ENCODE data around the gene PXYLP1.

Gene PXYLP1

GRCh38 chr3:141280690-141281089 lies 49.1 kb downstream of the PXYLP1 start:
- Histone ChIP-seq H3K9ac (no peak overlapping the region), H3K9me3 (ENCODE audit: control insufficient read depth, low read length) (no peaks in the 10 kb centered on the region), H3K4me2 (ENCODE audit: low read length) (no peak overlapping the region), H3K4me3 (ENCODE audit: low read depth, low read length) (no peak overlapping the region), H2AFZ (no peak overlapping the region), H3K27me3 (ENCODE audit: control insufficient read depth, insufficient read depth, low read length) (no peaks in the 10 kb centered on the region), H3K36me3 (ENCODE audit: control insufficient read depth, insufficient read depth, low read length) (no peaks in the 10 kb centered on the region), H3K27ac (no peak overlapping the region), H3K4me1 (peaks cover 24% of the 10 kb centered on the region), H3K79me2 (peaks cover 2% of the 10 kb centered on the region)
- no peak for TF ChIP-seq CTCF (IDR thresholded peaks at IDR 0.05)

- TF ChIP-seq CTCF (IDR thresholded peaks at IDR 0.05): no peak
- H3K4me1 ChIP-seq: no peaks in the 10 kb centered on the region
- no peak overlapping the region for H3K9ac ChIP-seq
- H3K4me3 ChIP-seq (ENCODE audit: low read depth, low read length): no peak overlapping the region
- H3K9me3 ChIP-seq (ENCODE audit: control insufficient read depth, low read length): no peaks in the 10 kb centered on the region
- H3K36me3 ChIP-seq (ENCODE audit: control insufficient read depth, insufficient read depth, low read length): no peaks in the 10 kb centered on the region
- peaks cover 7% of the 10 kb centered on the region for H3K79me2 ChIP-seq
- no peaks in the 10 kb centered on the region for H3K27me3 ChIP-seq (ENCODE audit: control insufficient read depth, insufficient read depth, low read length)
- no peak overlapping the region for H3K4me2 ChIP-seq (ENCODE audit: low read length)
- no peak overlapping the region for H3K27ac ChIP-seq
- no peak overlapping the region for H2AFZ ChIP-seq
Measured at GRCh38 chr3:141285570-141285969, 53.9 kb downstream of the PXYLP1 start.

GRCh38 chr3:141286856-141287255 lies 55.2 kb downstream of the PXYLP1 start:
- TF ChIP-seq CTCF (IDR thresholded peaks at IDR 0.05): no peak
- Histone ChIP-seq H3K27ac (no peak overlapping the region), H3K79me2 (peaks cover 5% of the 10 kb centered on the region), H3K27me3 (ENCODE audit: control insufficient read depth, insufficient read depth, low read length) (no peaks in the 10 kb centered on the region), H3K4me3 (ENCODE audit: low read depth, low read length) (no peak overlapping the region), H3K9ac (no peak overlapping the region), H3K36me3 (ENCODE audit: control insufficient read depth, insufficient read depth, low read length) (no peaks in the 10 kb centered on the region), H3K4me2 (ENCODE audit: low read length) (no peak overlapping the region), H2AFZ (no peak overlapping the region), H3K4me1 (no peaks in the 10 kb centered on the region), H3K9me3 (ENCODE audit: control insufficient read depth, low read length) (no peaks in the 10 kb centered on the region)

GRCh38 chr3:141287326-141287725 lies 55.7 kb downstream of the PXYLP1 start:
- no peak overlapping the region for H3K4me3 ChIP-seq (ENCODE audit: low read depth, low read length)
- no peaks in the 10 kb centered on the region for H3K27me3 ChIP-seq (ENCODE audit: control insufficient read depth, insufficient read depth, low read length)
- H3K79me2 ChIP-seq: peaks cover 5% of the 10 kb centered on the region
- no peaks in the 10 kb centered on the region for H3K9me3 ChIP-seq (ENCODE audit: control insufficient read depth, low read length)
- H3K27ac ChIP-seq: no peak overlapping the region
- H3K36me3 ChIP-seq (ENCODE audit: control insufficient read depth, insufficient read depth, low read length): no peaks in the 10 kb centered on the region
- H3K4me2 ChIP-seq (ENCODE audit: low read length): no peak overlapping the region
- H3K4me1 ChIP-seq: no peaks in the 10 kb centered on the region
- H2AFZ ChIP-seq: no peak overlapping the region
- no peak overlapping the region for H3K9ac ChIP-seq
- TF ChIP-seq CTCF (IDR thresholded peaks at IDR 0.05): no peak

GRCh38 chr3:141288336-141288990 lies 56.8 kb downstream of the PXYLP1 start:
- peaks cover 5% of the 10 kb centered on the region for H3K79me2 ChIP-seq
- H2AFZ ChIP-seq: no peak overlapping the region
- no peak overlapping the region for H3K4me3 ChIP-seq (ENCODE audit: low read depth, low read length)
- no peak overlapping the region for H3K27ac ChIP-seq
- H3K4me1 ChIP-seq: no peaks in the 10 kb centered on the region
- no peak for TF ChIP-seq CTCF (IDR thresholded peaks at IDR 0.05)
- no peaks in the 10 kb centered on the region for H3K36me3 ChIP-seq (ENCODE audit: control insufficient read depth, insufficient read depth, low read length)
- no peaks in the 10 kb centered on the region for H3K27me3 ChIP-seq (ENCODE audit: control insufficient read depth, insufficient read depth, low read length)
- H3K9ac ChIP-seq: no peak overlapping the region
- no peaks in the 10 kb centered on the region for H3K9me3 ChIP-seq (ENCODE audit: control insufficient read depth, low read length)
- no peak overlapping the region for H3K4me2 ChIP-seq (ENCODE audit: low read length)

Data from parathyroid adenoma (tissue), 2 donors.